H1 (cell line): ENCODE data around the gene ART5.
"Not testable (repeated sequence)": the region's sequence is repeated elsewhere in the genome, so short reads cannot be mapped to it uniquely, and the experiment has no call there.

Experiments
- CBX8 ChIP-seq: fragments of 300-800, 300-1000 bp; sonication (generic); IDR thresholded peaks from 2 replicates; pipeline ENCODE4 v1.7.1; 2016; ENCODE audit warnings: low read depth, low read length, borderline replicate concordance
- EZH2 ChIP-seq: fragments of 200-600 bp; sonication (generic); IDR thresholded peaks from 2 replicates; pipeline ENCODE4 v1.7.1; 2012; ENCODE audit warnings: low read depth, mild to moderate bottlenecking, moderate library complexity, low read length, inconsistent platforms; ENCODE audit not compliant: severe bottlenecking
- FOSL1 ChIP-seq: IDR thresholded peaks from 2 replicates; pipeline ENCODE4 v1.6.1; 2011; ENCODE audit warnings: mild to moderate bottlenecking, low read depth, low read length, moderate library complexity; ENCODE audit not compliant: insufficient read depth
- KDM1A ChIP-seq: fragments of 200-600, 300-600 bp; sonication (generic); IDR thresholded peaks from 2 replicates; pipeline ENCODE4 v1.7.1; 2016; ENCODE audit warnings: mild to moderate bottlenecking, low read length, borderline replicate concordance
- POLR2AphosphoS5 ChIP-seq: IDR thresholded peaks from 2 replicates; pipeline ENCODE4 v1.6.1; 2011; ENCODE audit warnings: low read depth, low read length
- RNF2 ChIP-seq: fragments of 200-900, 300-1000 bp; sonication (generic); IDR thresholded peaks from 2 replicates; pipeline ENCODE4 v1.7.1; 2016; ENCODE audit warnings: borderline replicate concordance, low read depth, mild to moderate bottlenecking, antibody characterized with exemption, low read length; ENCODE audit not compliant: poor library complexity, severe bottlenecking; ENCODE audit errors: missing control alignments
- SIN3A ChIP-seq, 2 experiments: IDR thresholded peaks in 1 of 2; conservative IDR thresholded peaks in 1 of 2; 2 replicates each; pipeline ENCODE4 v1.6.1; 2011 to 2012; ENCODE audit warnings: low read length in 2 of 2, improper control_type of control experiment in 1 of 2, low read depth in 1 of 2, mild to moderate bottlenecking in 1 of 2
- SP1 ChIP-seq: IDR thresholded peaks from 2 replicates; pipeline ENCODE4 v1.6.1; 2011; ENCODE audit warnings: low read depth, low read length
- TAF7 ChIP-seq: optimal IDR thresholded peaks from 2 replicates; pipeline ENCODE3; 2011; ENCODE audit warnings: low read depth, mild to moderate bottlenecking, inconsistent platforms, low read length, moderate library complexity, borderline replicate concordance
- TCF12 ChIP-seq: IDR thresholded peaks from 2 replicates; pipeline ENCODE4 v1.6.1; 2011; ENCODE audit warnings: low read depth, mild to moderate bottlenecking, low read length
- ZNF274 ChIP-seq: IDR thresholded peaks from 2 replicates; pipeline ENCODE4 v1.7.0; 2012; ENCODE audit warnings: low read length, borderline replicate concordance; ENCODE audit errors: extremely low read depth
- TF ChIP-seq, protein P1 (sequence below), 3 experiments: IDR thresholded peaks; 1 replicate in 2 of 3; 2 replicates in 1 of 3; pipeline versions ENCODE4 v1.5.1 to v1.6.1; 2011; ENCODE audit warnings: low read length in 3 of 3, mild to moderate bottlenecking in 3 of 3, inconsistent platforms in 2 of 3, low read depth in 1 of 3, moderate library complexity in 1 of 3; ENCODE audit not compliant: insufficient read depth in 1 of 3; ENCODE audit errors: control extremely low read depth in 1 of 3
- TF ChIP-seq, protein P2 (sequence below): IDR thresholded peaks from 2 replicates; pipeline ENCODE4 v1.6.1; 2012; ENCODE audit warnings: inconsistent platforms

DNA sequence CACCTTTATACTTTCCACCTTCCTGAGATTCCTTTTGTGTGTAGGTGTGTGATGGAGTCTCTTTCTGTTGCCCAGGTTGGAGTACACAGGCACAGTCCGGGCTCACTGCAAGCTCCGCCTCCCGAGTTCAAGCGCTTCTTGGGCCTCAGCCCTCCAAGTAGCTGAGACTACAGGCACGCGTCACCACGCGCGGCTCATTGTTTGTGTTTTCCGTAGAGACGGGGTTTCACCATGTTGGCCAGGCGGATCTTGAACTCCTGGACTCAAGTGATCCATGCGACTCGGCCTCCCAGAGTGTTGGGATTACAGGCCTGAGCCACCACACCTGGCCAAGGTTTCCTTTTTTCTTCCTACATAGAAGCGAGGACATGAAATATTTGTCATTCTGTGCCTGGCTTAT is 44.0 kb downstream of the ART5 start:
- TF ChIP-seq SP1; FOSL1; TAF7; CBX8; POLR2AphosphoS5; KDM1A; EZH2; TCF12; RNF2; SIN3A (conservative IDR thresholded peaks at IDR 0.05 in 1 of 2, IDR thresholded peaks at IDR 0.05 in 1 of 2; ENCODE audit: low read depth in 1 of 2, low read length in 2 of 2); ZNF274: not testable (repeated sequence)
- TF ChIP-seq, protein P1, sequence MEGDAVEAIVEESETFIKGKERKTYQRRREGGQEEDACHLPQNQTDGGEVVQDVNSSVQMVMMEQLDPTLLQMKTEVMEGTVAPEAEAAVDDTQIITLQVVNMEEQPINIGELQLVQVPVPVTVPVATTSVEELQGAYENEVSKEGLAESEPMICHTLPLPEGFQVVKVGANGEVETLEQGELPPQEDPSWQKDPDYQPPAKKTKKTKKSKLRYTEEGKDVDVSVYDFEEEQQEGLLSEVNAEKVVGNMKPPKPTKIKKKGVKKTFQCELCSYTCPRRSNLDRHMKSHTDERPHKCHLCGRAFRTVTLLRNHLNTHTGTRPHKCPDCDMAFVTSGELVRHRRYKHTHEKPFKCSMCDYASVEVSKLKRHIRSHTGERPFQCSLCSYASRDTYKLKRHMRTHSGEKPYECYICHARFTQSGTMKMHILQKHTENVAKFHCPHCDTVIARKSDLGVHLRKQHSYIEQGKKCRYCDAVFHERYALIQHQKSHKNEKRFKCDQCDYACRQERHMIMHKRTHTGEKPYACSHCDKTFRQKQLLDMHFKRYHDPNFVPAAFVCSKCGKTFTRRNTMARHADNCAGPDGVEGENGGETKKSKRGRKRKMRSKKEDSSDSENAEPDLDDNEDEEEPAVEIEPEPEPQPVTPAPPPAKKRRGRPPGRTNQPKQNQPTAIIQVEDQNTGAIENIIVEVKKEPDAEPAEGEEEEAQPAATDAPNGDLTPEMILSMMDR (IDR thresholded peaks at IDR 0.05; ENCODE audit: control extremely low read depth in 1 of 3, insufficient read depth in 1 of 3, low read depth in 1 of 3, low read length in 3 of 3), result not testable (repeated sequence)
- TF ChIP-seq, protein P2, sequence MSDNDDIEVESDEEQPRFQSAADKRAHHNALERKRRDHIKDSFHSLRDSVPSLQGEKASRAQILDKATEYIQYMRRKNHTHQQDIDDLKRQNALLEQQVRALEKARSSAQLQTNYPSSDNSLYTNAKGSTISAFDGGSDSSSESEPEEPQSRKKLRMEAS, result not testable (repeated sequence)
